Fibroblast of lung (primary cell): Measurements from ENCODE around the gene CCT7.

ENCODE experiments used
- EZH2 ChIP-seq: IDR thresholded peaks from 2 replicates; pipeline ENCODE4 v1.5.1; 2012; ENCODE audit warnings: low read length, control low read depth, mild to moderate bottlenecking; ENCODE audit errors: missing control alignments
- TF ChIP-seq, protein P1 (sequence below), 2 donors: IDR thresholded peaks in 1 of 2; conservative IDR thresholded peaks in 1 of 2; 1 replicate in 1 of 2; 2 replicates in 1 of 2; pipeline ENCODE4 v1.5.1; 2011 to 2012; ENCODE audit warnings: low read length in 2 of 2, control low read depth in 1 of 2, inconsistent platforms in 1 of 2, low read depth in 1 of 2, mild to moderate bottlenecking in 1 of 2

DNA sequence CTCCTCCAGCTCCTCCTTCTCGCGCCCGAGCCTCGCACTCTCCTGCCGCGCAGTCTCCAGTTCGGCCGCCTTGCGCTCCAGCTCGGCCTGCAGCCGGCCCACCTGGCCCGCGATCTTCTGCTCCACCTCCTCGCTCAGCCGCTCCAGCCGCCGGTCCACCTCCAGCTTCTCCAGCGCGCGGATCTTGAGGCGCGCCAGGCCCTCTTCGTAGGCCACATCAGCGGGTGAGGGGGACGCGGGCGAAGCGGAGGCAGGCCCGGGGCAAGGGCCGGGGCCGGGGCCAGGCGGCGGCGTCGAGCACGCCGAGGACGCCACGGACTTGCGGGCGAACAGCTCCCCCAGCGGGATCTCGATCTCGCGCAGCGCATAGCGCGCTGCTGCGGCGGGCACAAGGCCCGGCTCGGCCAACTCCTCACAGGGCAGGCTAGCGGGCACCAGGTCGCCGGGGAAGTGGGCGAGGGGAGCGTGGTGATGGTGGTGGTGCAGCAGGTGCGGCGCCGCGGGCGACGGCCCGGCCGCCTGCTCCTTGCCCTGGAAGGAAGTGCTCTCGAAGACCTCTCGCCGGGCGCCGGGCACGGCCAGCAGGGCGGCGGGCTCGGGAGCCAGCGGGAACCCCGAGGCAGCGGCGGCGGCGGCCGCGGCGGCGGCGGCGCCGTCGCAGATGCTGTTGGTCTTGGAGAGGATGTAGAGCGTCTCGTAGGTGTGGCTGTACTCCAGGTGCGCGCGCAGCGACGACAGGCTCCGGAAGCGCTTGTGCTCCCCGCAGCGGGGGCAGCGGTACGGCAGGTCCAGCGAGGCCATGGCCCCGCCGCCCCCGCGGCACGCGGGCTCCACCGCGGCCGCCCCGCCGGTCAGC, 35.0 kb downstream of the CCT7 start:
- TF ChIP-seq EZH2, result peak; percentile 32
- TF ChIP-seq, protein P1, sequence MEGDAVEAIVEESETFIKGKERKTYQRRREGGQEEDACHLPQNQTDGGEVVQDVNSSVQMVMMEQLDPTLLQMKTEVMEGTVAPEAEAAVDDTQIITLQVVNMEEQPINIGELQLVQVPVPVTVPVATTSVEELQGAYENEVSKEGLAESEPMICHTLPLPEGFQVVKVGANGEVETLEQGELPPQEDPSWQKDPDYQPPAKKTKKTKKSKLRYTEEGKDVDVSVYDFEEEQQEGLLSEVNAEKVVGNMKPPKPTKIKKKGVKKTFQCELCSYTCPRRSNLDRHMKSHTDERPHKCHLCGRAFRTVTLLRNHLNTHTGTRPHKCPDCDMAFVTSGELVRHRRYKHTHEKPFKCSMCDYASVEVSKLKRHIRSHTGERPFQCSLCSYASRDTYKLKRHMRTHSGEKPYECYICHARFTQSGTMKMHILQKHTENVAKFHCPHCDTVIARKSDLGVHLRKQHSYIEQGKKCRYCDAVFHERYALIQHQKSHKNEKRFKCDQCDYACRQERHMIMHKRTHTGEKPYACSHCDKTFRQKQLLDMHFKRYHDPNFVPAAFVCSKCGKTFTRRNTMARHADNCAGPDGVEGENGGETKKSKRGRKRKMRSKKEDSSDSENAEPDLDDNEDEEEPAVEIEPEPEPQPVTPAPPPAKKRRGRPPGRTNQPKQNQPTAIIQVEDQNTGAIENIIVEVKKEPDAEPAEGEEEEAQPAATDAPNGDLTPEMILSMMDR (conservative IDR thresholded peaks at IDR 0.05 in 1 of 2, IDR thresholded peaks at IDR 0.05 in 1 of 2; ENCODE audit: low read depth in 1 of 2, low read length in 2 of 2), result no peak
